ENCODE measurements around the gene CLIP4.
A peak's percentile ranks its signal among the peaks of the same experiment; 100 is the strongest.

The CLIP4 gene

DNA sequence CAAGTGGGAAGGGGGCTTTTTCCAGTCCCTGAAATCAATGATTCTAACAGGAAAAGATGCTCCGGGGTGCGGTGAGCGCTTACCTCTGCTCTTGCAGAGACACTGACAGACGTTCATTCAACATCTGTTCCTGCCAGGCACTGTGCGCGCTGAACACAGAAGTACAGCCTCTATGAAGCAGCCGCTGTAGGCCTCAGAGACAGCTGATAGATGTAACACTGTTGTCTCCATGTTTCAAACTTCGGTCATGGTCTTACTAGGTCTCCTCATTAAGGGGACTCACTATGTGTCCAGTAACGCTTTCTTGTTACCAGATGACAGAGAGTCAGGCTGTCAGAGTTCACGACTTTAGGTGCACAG, 649 bp upstream of the CLIP4 start:
- no peaks in the 10 kb centered on the region for H3K79me2 ChIP-seq (ENCODE audit: insufficient read depth, low read depth)
- H2AFZ ChIP-seq (ENCODE audit: low read depth) = peak overlapping the region; percentile 20; the same call in 1 of the 2 replicates
- no peak overlapping the region for H3K27ac ChIP-seq
- H3K4me2 ChIP-seq = no peak overlapping the region; the same call in 1 of the 2 replicates
- no peak overlapping the region for H3K9ac ChIP-seq
- no peaks in the 10 kb centered on the region for H4K20me1 ChIP-seq (ENCODE audit: insufficient read depth)
- H3K36me3 ChIP-seq (ENCODE audit: insufficient read depth) = no peaks in the 10 kb centered on the region
- TF ChIP-seq, protein P1, sequence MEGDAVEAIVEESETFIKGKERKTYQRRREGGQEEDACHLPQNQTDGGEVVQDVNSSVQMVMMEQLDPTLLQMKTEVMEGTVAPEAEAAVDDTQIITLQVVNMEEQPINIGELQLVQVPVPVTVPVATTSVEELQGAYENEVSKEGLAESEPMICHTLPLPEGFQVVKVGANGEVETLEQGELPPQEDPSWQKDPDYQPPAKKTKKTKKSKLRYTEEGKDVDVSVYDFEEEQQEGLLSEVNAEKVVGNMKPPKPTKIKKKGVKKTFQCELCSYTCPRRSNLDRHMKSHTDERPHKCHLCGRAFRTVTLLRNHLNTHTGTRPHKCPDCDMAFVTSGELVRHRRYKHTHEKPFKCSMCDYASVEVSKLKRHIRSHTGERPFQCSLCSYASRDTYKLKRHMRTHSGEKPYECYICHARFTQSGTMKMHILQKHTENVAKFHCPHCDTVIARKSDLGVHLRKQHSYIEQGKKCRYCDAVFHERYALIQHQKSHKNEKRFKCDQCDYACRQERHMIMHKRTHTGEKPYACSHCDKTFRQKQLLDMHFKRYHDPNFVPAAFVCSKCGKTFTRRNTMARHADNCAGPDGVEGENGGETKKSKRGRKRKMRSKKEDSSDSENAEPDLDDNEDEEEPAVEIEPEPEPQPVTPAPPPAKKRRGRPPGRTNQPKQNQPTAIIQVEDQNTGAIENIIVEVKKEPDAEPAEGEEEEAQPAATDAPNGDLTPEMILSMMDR (conservative IDR thresholded peaks at IDR 0.05; ENCODE audit: low read depth, low read length) = no peak
- H3K27me3 ChIP-seq (ENCODE audit: insufficient read depth, low read depth) = no peaks in the 10 kb centered on the region
- no peak overlapping the region for H3K4me3 ChIP-seq (IDR thresholded peaks at IDR 0.05; ENCODE audit: insufficient read depth, low read depth, low read length)
- peaks cover 14% of the 10 kb centered on the region for H3K4me1 ChIP-seq (ENCODE audit: low read depth, poor library complexity, severe bottlenecking)

DNA sequence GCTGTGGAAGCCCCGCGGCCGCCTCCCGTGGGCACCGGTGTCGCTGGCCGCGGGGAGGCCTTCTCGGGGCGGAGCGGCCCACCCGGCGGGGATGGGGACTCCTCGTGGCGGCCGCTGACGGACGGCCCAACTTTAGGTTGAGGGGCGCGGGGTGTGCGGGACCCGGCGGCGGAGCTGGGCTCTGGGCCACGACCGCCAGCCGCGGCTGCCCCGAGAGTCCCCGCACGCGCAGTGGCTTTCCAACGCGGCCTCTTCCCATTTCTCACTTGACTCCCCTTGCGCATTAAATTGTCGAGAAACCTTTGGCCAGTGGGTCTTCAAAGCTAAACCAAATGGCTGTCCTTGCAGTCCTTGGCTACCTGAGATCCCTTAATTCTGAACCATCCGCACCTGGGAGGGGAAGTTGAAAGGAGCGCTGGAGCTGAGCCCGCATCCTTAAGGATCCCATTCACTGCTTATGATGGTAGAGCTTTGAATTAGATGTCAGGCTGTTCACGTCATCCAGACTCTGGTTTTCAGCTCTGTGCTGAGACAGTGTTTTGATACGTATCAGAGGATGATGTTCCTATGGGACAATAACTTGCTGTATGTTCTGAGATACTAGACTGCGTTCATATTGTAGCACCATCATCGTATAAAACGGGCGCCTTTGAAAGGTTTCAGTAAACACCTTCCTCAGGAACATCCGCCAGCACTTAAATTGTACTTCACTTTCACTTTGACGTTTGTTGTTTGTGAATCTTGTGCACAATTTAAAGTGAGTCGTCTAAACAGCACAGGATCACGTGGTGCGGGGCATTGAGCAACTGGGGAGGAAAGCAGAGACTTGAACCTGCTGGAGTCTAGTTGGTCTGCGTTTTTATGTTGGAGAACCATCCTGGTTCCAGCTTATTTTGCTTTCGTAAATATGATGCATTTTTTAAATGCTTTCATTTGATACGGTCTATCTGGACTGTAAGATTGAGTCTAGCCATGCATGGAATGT, 874 bp downstream of the CLIP4 start:
- peak overlapping the region; percentile 34; the same call in 1 of the 2 replicates for H3K27ac ChIP-seq

DNA sequence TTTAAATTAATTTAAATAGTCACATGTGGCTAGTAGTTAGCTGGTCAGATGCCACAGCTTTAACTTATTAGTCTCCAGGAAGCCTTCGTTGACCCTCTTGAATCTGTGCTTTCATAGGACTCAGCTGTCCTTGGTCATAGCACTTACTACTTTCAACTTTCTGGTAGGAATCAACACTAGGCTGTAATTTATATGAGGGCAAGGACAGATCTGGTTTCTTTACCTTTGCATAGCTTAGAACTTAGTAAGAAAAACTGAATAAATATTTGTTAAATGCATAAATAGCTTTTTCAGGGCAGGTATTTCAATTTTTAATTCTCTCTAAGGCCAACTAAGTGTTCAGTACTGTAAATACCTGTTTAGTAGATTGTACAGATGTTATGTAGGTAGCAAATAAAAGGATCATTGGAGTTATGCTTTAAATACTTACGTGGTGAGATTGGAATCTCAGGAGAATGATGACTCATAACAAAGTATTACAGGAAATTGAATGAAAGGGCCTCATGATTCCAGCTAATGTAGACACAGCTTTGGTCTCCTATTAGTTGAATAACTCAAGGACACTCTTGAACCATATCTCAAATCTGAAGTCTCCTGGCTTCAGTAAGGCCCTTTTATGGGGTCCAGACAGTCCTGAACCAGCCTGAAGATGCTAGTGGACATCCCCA, 2.6 kb downstream of the CLIP4 start:
- H3K4me1 ChIP-seq (ENCODE audit: low read depth, poor library complexity, severe bottlenecking) = peaks cover 14% of the 10 kb centered on the region

More for the DNA sequence above, 874 bp downstream of the CLIP4 start:
- peak overlapping the region; percentile 48 for H3K4me2 ChIP-seq
- peaks cover 14% of the 10 kb centered on the region for H3K4me1 ChIP-seq (ENCODE audit: low read depth, poor library complexity, severe bottlenecking)
- peak overlapping the region; percentile 65; the same call in 1 of the 2 replicates for H3K9ac ChIP-seq
- H2AFZ ChIP-seq (ENCODE audit: low read depth) = peak overlapping the region; percentile 99
- H3K79me2 ChIP-seq (ENCODE audit: insufficient read depth, low read depth) = no peaks in the 10 kb centered on the region
- TF ChIP-seq, protein P1 (conservative IDR thresholded peaks at IDR 0.05; ENCODE audit: low read depth, low read length) = no peak
- H3K27me3 ChIP-seq (ENCODE audit: insufficient read depth, low read depth) = no peaks in the 10 kb centered on the region
- no peaks in the 10 kb centered on the region for H4K20me1 ChIP-seq (ENCODE audit: insufficient read depth)
- H3K36me3 ChIP-seq (ENCODE audit: insufficient read depth) = no peaks in the 10 kb centered on the region
- peak overlapping the region; percentile 37 for H3K4me3 ChIP-seq (IDR thresholded peaks at IDR 0.05; ENCODE audit: insufficient read depth, low read depth, low read length)

DNA sequence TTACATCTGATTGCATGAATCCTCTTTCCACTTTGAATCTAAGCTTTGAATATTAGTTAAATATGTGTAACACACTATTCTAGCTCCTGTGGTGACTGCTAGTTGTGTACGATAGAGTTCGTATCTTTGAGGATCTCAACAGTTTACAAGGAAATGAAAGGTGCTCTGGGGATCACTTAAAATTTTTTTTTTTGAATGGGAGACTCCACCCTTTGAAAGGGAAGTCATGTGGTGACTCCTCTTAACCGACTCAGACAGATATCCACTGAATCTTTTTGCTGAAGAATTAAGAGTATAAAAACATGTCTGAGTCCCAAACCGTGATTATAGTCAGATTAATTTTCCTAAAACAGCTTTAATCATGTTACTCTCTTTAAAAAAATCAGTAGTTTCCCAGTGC, 4.0 kb downstream of the CLIP4 start:
- Histone ChIP-seq H3K27me3 (ENCODE audit: insufficient read depth, low read depth) (no peaks in the 10 kb centered on the region), H3K4me1 (ENCODE audit: low read depth, poor library complexity, severe bottlenecking) (peaks cover 12% of the 10 kb centered on the region), H3K4me3 (IDR thresholded peaks at IDR 0.05; ENCODE audit: insufficient read depth, low read depth, low read length) (no peak overlapping the region), H3K9ac (no peak overlapping the region), H3K79me2 (ENCODE audit: insufficient read depth, low read depth) (no peaks in the 10 kb centered on the region), H4K20me1 (ENCODE audit: insufficient read depth) (no peaks in the 10 kb centered on the region), H3K36me3 (ENCODE audit: insufficient read depth) (no peaks in the 10 kb centered on the region), H3K4me2 (no peak overlapping the region), H2AFZ (ENCODE audit: low read depth) (no peak overlapping the region), H3K27ac (no peak overlapping the region)
- TF ChIP-seq, protein P1 (conservative IDR thresholded peaks at IDR 0.05; ENCODE audit: low read depth, low read length) = no peak

More for the DNA sequence above, 2.6 kb downstream of the CLIP4 start:
- TF ChIP-seq, protein P1 (conservative IDR thresholded peaks at IDR 0.05; ENCODE audit: low read depth, low read length) = no peak
- Histone ChIP-seq H3K36me3 (ENCODE audit: insufficient read depth) (no peaks in the 10 kb centered on the region), H3K79me2 (ENCODE audit: insufficient read depth, low read depth) (no peaks in the 10 kb centered on the region), H3K4me3 (IDR thresholded peaks at IDR 0.05; ENCODE audit: insufficient read depth, low read depth, low read length) (no peak overlapping the region), H3K27me3 (ENCODE audit: insufficient read depth, low read depth) (no peaks in the 10 kb centered on the region), H3K4me2 (no peak overlapping the region), H4K20me1 (ENCODE audit: insufficient read depth) (no peaks in the 10 kb centered on the region), H2AFZ (ENCODE audit: low read depth) (no peak overlapping the region), H3K27ac (no peak overlapping the region), H3K9ac (no peak overlapping the region)

Measured in KMS-11 (cell line).